ENCODE results near the gene RHBDL2. TPM values are rescaled to one million over a fixed set of nuclear protein-coding genes. Genes with fewer than 3 reads are reported as not detected.

RHBDL2 gene
- total and polyA plus RNA-seq, 9 of the 15 experiments (the other 6 are each of a cell fraction or from before 2014, with no cell fraction given): not detected

DNA sequence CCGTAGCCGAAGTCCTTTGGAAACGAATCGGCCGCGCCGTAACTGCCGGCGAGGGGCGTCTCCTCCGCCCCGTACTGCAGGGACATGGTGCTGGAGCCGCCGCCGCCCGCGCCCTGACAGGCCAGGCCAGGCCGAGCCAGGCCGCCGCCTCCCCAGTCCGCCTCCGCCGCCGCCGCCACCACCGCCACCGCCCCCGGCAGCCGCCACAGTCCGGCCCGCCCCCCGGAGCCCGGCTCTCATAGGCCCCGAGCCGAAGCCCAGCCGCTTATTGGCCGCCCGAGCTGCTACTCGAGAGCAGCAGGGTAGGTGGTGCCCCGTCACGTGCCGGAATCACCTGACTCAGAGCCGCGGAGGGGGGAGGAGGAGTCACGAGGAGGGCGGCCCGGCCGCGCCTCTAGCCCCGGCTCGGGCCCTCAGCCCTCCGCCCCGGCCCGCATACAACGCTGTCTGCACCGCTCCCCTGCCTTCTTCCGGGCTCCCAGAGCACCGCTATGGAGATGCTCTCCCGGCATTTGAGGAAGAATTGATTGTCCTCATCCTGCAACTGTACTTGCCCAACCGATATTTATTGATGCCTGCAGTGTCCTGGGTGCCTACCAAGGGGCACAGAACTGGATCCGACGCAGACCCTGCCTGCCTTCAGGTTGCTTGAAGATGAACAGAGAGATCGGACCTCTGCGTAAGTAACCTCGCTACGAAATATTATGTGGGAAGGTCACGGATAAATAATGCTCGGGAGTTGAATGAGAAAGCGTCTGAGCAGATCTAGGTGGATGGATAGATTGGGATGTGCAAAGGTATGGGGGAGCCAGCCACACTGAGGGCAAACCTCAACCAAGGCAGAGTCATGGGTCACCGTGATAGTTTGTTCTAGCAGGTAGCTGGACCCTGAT is 81.8 kb downstream of the RHBDL2 start, which contains the start of gene RRAGC (continued):
- TF ChIP-seq, protein P1, sequence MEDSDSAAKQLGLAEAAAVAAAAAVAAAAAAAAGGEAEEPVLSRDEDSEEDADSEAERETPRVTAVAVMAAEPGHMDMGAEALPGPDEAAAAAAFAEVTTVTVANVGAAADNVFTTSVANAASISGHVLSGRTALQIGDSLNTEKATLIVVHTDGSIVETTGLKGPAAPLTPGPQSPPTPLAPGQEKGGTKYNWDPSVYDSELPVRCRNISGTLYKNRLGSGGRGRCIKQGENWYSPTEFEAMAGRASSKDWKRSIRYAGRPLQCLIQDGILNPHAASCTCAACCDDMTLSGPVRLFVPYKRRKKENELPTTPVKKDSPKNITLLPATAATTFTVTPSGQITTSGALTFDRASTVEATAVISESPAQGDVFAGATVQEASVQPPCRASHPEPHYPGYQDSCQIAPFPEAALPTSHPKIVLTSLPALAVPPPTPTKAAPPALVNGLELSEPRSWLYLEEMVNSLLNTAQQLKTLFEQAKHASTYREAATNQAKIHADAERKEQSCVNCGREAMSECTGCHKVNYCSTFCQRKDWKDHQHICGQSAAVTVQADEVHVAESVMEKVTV (CRISPR knock-in tag; IDR thresholded peaks at IDR 0.05): no peak; the same call in 1 of the 2 replicates
- peak in 1 of 2 experiments; percentile 38; a peak in 2 of 4 replicates for TF ChIP-seq NRF1 (conservative IDR thresholded peaks at IDR 0.05 in 1 of 2, IDR thresholded peaks at IDR 0.05 in 1 of 2)
- TF ChIP-seq RCOR1 (IDR thresholded peaks at IDR 0.05; ENCODE audit: borderline replicate concordance in 1 of 2, low read depth in 2 of 2, low read length in 2 of 2): peak in 1 of 2 experiments; percentile 79; a peak in 2 of 4 replicates
- TF ChIP-seq, protein P2, sequence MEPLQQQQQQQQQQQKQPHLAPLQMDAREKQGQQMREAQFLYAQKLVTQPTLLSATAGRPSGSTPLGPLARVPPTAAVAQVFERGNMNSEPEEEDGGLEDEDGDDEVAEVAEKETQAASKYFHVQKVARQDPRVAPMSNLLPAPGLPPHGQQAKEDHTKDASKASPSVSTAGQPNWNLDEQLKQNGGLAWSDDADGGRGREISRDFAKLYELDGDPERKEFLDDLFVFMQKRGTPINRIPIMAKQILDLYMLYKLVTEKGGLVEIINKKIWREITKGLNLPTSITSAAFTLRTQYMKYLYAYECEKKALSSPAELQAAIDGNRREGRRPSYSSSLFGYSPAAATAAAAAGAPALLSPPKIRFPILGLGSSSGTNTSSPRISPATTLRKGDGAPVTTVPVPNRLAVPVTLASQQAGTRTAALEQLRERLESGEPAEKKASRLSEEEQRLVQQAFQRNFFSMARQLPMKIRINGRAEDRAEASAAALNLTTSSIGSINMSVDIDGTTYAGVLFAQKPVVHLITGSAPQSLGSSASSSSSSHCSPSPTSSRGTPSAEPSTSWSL (CRISPR knock-in tag; IDR thresholded peaks at IDR 0.05; ENCODE audit: borderline replicate concordance): 0 out of 2 replicates have a peak, but pooled peaks have one; percentile 76
- no peak; a peak in 1 of 3 replicates for TF ChIP-seq CBX3 (IDR thresholded peaks at IDR 0.05; ENCODE audit: borderline replicate concordance in 1 of 2, low read length in 2 of 2)
- TF ChIP-seq, protein P3, sequence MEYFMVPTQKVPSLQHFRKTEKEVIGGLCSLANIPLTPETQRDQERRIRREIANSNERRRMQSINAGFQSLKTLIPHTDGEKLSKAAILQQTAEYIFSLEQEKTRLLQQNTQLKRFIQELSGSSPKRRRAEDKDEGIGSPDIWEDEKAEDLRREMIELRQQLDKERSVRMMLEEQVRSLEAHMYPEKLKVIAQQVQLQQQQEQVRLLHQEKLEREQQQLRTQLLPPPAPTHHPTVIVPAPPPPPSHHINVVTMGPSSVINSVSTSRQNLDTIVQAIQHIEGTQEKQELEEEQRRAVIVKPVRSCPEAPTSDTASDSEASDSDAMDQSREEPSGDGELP (CRISPR knock-in tag; IDR thresholded peaks at IDR 0.05; ENCODE audit: borderline replicate concordance): peak; percentile 96
- TF ChIP-seq ARID2 (IDR thresholded peaks at IDR 0.05): no peak
- TF ChIP-seq, protein P4, sequence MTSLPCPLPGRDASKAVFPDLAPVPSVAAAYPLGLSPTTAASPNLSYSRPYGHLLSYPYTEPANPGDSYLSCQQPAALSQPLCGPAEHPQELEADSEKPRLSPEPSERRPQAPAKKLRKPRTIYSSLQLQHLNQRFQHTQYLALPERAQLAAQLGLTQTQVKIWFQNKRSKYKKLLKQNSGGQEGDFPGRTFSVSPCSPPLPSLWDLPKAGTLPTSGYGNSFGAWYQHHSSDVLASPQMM (CRISPR knock-in tag; IDR thresholded peaks at IDR 0.05): no peak
- TF ChIP-seq NFIX (CRISPR knock-in tag; IDR thresholded peaks at IDR 0.05; ENCODE audit: low read depth): peak; percentile 21; the same call in 1 of the 2 replicates
- TF ChIP-seq L3MBTL2 (IDR thresholded peaks at IDR 0.05): peak; percentile 77
- no peak for TF ChIP-seq MCM7 (IDR thresholded peaks at IDR 0.05)
- no peak for TF ChIP-seq ZZZ3 (IDR thresholded peaks at IDR 0.05)
- no peak for TF ChIP-seq ZBTB8A (IDR thresholded peaks at IDR 0.05; ENCODE audit: partially characterized antibody)
- no peak for TF ChIP-seq ZFP36 (IDR thresholded peaks at IDR 0.05; ENCODE audit: low read depth, low read length, partially characterized antibody)
- TF ChIP-seq SOX6 (IDR thresholded peaks at IDR 0.05): peak; percentile 66
- TF ChIP-seq SMARCA4 (IDR thresholded peaks at IDR 0.05): no peak
- peak; percentile 100 for TF ChIP-seq BHLHE40 (IDR thresholded peaks at IDR 0.05; ENCODE audit: low read length)
- TF ChIP-seq, protein P5, sequence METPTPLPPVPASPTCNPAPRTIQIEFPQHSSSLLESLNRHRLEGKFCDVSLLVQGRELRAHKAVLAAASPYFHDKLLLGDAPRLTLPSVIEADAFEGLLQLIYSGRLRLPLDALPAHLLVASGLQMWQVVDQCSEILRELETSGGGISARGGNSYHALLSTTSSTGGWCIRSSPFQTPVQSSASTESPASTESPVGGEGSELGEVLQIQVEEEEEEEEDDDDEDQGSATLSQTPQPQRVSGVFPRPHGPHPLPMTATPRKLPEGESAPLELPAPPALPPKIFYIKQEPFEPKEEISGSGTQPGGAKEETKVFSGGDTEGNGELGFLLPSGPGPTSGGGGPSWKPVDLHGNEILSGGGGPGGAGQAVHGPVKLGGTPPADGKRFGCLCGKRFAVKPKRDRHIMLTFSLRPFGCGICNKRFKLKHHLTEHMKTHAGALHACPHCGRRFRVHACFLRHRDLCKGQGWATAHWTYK (CRISPR knock-in tag; IDR thresholded peaks at IDR 0.05): peak; percentile 86; the same call in 1 of the 2 replicates
- peak; percentile 77 for TF ChIP-seq NFYB (IDR thresholded peaks at IDR 0.05; ENCODE audit: extremely low read depth, insufficient read length)
- peak; percentile 61 for TF ChIP-seq RBFOX2 (IDR thresholded peaks at IDR 0.05; ENCODE audit: low read depth, low read length)

Data from K562 (cell line).